Hepatocyte (in vitro differentiated cells): ENCODE results near the gene SNRPB2. TPM values are rescaled to one million over a fixed set of nuclear protein-coding genes. Genes with fewer than 3 reads are reported as not detected.

Source experiments
- DNase-seq: peaks from one replicate; pipeline ENCODE4 v3.0.0-alpha.2; 2016; ENCODE audit warnings: low spot score
- H2AFZ ChIP-seq: fragments of 200-600 bp; sonication (generic); 2 replicates; pipeline ENCODE4 v1.6.0; 2016; ENCODE audit warnings: antibody characterized with exemption, mild to moderate bottlenecking
- H3K27ac ChIP-seq: fragments of 200-600 bp; sonication (generic); 2 replicates; pipeline ENCODE4 v1.5.1; 2016; ENCODE audit warnings: mild to moderate bottlenecking
- H3K27me3 ChIP-seq: fragments of 200-600 bp; sonication (generic); 2 replicates; pipeline ENCODE4 v1.6.1; 2016
- H3K36me3 ChIP-seq: fragments of 200-600 bp; sonication (generic); replicated peaks from 2 replicates; pipeline ENCODE4 v1.5.1; 2016; ENCODE audit warnings: low read depth; ENCODE audit not compliant: insufficient read depth
- H3K4me1 ChIP-seq: fragments of 200-600 bp; sonication (generic); 2 replicates; pipeline ENCODE4 v1.5.1; 2016; ENCODE audit warnings: mild to moderate bottlenecking, moderate library complexity; ENCODE audit not compliant: insufficient read depth
- H3K4me2 ChIP-seq: fragments of 200-600 bp; sonication (generic); 2 replicates; pipeline ENCODE4 v1.6.0; 2016
- H3K4me3 ChIP-seq: fragments of 200-600 bp; sonication (generic); 2 replicates; pipeline ENCODE4 v1.5.1; 2016; ENCODE audit warnings: mild to moderate bottlenecking
- H3K79me2 ChIP-seq: fragments of 200-600 bp; sonication (generic); 2 replicates; pipeline ENCODE4 v1.6.0; 2017; ENCODE audit warnings: mild to moderate bottlenecking
- H3K9me2 ChIP-seq: fragments of 200-600 bp; sonication (generic); replicated peaks from 2 replicates; pipeline ENCODE4 v1.6.0; 2017; ENCODE audit warnings: mild to moderate bottlenecking; ENCODE audit not compliant: insufficient read depth
- H3K9me3 ChIP-seq: fragments of 200-600 bp; sonication (generic); 2 replicates; pipeline ENCODE4 v1.5.1; 2016; ENCODE audit warnings: low read depth, mild to moderate bottlenecking
- H4K20me1 ChIP-seq: fragments of 200-600 bp; sonication (generic); 2 replicates; pipeline ENCODE4 v1.6.0; 2016; ENCODE audit warnings: mild to moderate bottlenecking; ENCODE audit not compliant: insufficient read depth, poor library complexity, severe bottlenecking
- CTCF ChIP-seq: fragments of 200-600 bp; sonication (generic); IDR thresholded peaks from 2 replicates; pipeline ENCODE4 v1.5.1; 2016; ENCODE audit warnings: antibody characterized with exemption, mild to moderate bottlenecking; ENCODE audit not compliant: poor library complexity
- EZH2 ChIP-seq: fragments of 200-600 bp; sonication (generic); IDR thresholded peaks from 2 replicates; pipeline ENCODE4 v1.6.1; 2016; ENCODE audit warnings: antibody characterized with exemption, mild to moderate bottlenecking, borderline replicate concordance
- EZH2phosphoT487 ChIP-seq: fragments of 200-600 bp; sonication (generic); IDR thresholded peaks from one replicate; pipeline ENCODE4 v1.6.1; 2018; ENCODE audit warnings: antibody characterized with exemption, mild to moderate bottlenecking, low read depth, moderate library complexity; ENCODE audit not compliant: unreplicated experiment, severe bottlenecking
- WGBS: methylation state at CpG from one replicate; pipeline ENCODE4 v1.1.6; 2016; ENCODE audit warnings: low lambda C conversion rate; ENCODE audit errors: missing lambda C conversion rate; 5-methylcytosine and 5-hydroxymethylcytosine counted together
- polyA plus RNA-seq: library from polyadenylated mRNA; unstranded; fragments of >200 nt; fragmentation: Nextera tagmentation; extraction: Ambion mirVana; gene quantifications from 2 replicates; pipeline ENCODE4 v1.2.1, GENCODE V29; 2016
- total RNA-seq: library from RNA; depleted of rRNA; stranded (reverse); fragments of >200 nt; gene quantifications from 2 replicates; pipeline ENCODE4 v1.2.3, GENCODE V29; 2014

The SNRPB2 gene
- total and polyA plus RNA-seq, 2 experiments from 2014 or later, result 64.3 to 95.0 TPM

- Histone ChIP-seq H3K9me3 (no peaks in the 10 kb centered on the region), H3K4me1 (peaks cover 15% of the 10 kb centered on the region), H3K4me3 (no peak overlapping the region), H3K9me2 (no peaks in the 10 kb centered on the region), H3K79me2 (peaks cover 44% of the 10 kb centered on the region), H3K27me3 (peaks cover 12% of the 10 kb centered on the region), H3K36me3 (no peaks in the 10 kb centered on the region), H2AFZ (no peak overlapping the region), H3K4me2 (no peak overlapping the region), H3K27ac (no peak overlapping the region), H4K20me1 (peaks cover 13% of the 10 kb centered on the region)
- TF ChIP-seq EZH2phosphoT487, result no peak
- no peak for TF ChIP-seq CTCF
- TF ChIP-seq EZH2, result no peak
- DNase-seq, result no peak
- WGBS, result 95% methylated on average over 4 of the region's 4 CpGs
Observed at GRCh38 chr20:16732506-16733152, 2.8 kb downstream of the SNRPB2 start.

GRCh38 chr20:16740365-16741072, 10.7 kb downstream of the SNRPB2 start:
- no peak for DNase-seq
- Histone ChIP-seq H3K27ac (no peak overlapping the region), H3K36me3 (no peaks in the 10 kb centered on the region), H4K20me1 (peaks cover 6% of the 10 kb centered on the region), H2AFZ (no peak overlapping the region), H3K9me2 (no peaks in the 10 kb centered on the region), H3K4me3 (no peak overlapping the region), H3K27me3 (no peaks in the 10 kb centered on the region), H3K9me3 (no peaks in the 10 kb centered on the region), H3K79me2 (no peaks in the 10 kb centered on the region), H3K4me2 (no peak overlapping the region), H3K4me1 (no peaks in the 10 kb centered on the region)
- TF ChIP-seq CTCF, result no peak
- no peak for TF ChIP-seq EZH2
- TF ChIP-seq EZH2phosphoT487, result no peak
- 90% methylated on average over 6 of the region's 6 CpGs for WGBS

- Histone ChIP-seq H3K27me3 (no peaks in the 10 kb centered on the region), H4K20me1 (no peaks in the 10 kb centered on the region), H3K9me3 (no peaks in the 10 kb centered on the region), H3K4me2 (no peak overlapping the region), H3K9me2 (no peaks in the 10 kb centered on the region), H2AFZ (no peak overlapping the region), H3K4me1 (no peaks in the 10 kb centered on the region), H3K36me3 (no peaks in the 10 kb centered on the region), H3K27ac (no peak overlapping the region), H3K4me3 (no peak overlapping the region), H3K79me2 (no peaks in the 10 kb centered on the region)
- WGBS, result 87% methylated on average over 3 of the region's 3 CpGs
- TF ChIP-seq EZH2phosphoT487 (no peak), CTCF (no peak), EZH2 (no peak)
- DNase-seq, result no peak
Observed at GRCh38 chr20:16744178-16744807, 14.5 kb downstream of the SNRPB2 start.
